ENCODE results near the gene BTG1. TPM values are rescaled to one million over a fixed set of nuclear protein-coding genes. Genes with fewer than 3 reads are reported as not detected.
"Not testable (repeated sequence)": the region's sequence is repeated elsewhere in the genome, so short reads cannot be mapped to it uniquely, and the experiment has no call there.

Gene BTG1
- total RNA-seq, 2 donors from 2014 or later = 78.5 to 81.8 TPM

- no peak for DNase-seq (ENCODE audit: low spot score)
- intact Hi-C loops (cut with DNase I) = no loop called here
Observed at GRCh38 chr12:92110083-92110640, 35.5 kb downstream of the BTG1 start.

DNA sequence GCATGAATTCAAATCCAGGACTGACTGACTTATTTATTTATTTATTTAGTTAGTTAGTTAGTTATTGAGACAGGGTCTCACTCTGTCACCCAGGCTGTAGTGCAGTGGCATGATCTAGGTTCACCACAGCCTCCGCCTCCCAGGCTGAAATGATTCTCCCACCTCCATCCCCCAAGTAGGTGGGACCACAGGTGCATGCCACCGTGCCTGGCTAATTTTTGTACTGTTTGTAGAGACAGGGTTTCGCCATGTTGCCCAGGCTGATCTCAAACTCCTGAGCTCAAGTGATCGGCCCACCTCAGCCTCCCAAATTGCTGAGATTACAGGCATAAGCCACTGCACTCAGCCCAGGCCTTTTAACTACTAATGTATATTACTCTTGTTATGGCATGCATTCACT lies 36.0 kb downstream of the BTG1 start:
- DNase-seq (ENCODE audit: low spot score) = no peak
- intact Hi-C loops (cut with DNase I) = no loop called here

DNA sequence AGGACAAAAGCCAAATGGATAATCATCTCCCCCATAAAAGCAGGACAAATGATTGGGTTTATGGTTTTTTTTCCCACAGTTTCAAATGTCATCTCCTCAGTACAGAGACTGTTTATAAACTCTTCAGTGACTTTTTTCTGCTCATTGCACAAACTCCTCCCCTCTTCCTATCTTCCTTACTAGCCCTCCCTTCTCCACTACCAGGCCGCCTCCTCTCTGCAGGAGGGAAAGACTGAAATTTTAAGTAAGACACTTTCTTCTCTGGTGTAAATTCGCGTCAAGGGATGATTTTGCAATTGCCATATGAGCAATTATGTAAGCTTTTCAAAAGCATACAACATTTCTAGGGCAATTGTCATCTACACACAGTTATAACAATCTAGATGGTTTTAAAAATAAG lies 37.0 kb downstream of the BTG1 start:
- DNase-seq (ENCODE audit: low spot score) = no peak

DNA sequence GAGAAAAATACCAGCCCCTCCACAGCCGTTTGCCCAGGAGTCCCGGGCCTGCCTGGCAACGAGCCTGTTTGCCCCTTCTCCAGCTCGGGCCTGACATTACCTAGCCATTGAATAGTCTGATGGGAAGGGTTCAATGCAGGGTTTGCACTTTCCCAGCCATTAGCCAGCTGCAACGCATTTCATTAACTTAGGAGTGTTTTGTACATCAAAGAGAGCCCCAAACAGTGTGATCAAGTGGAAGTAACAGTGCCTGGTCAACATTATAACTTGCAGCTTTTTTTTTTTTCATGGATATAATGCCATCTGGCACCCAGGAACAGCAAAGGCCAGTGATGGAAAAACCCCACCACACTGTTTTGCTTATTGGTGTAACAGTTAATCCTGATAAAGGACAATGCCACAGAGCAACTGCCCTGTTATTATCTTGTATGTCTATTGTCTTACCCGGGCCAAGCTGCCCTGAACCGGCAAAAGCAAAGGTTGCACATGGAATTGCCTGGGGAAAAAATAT lies 38.0 kb downstream of the BTG1 start:
- intact Hi-C loops (cut with DNase I) = no loop called here
- no peak for DNase-seq (ENCODE audit: low spot score)

More for the DNA sequence above, 37.0 kb downstream of the BTG1 start:
- intact Hi-C loops (cut with DNase I) = no loop called here

DNA sequence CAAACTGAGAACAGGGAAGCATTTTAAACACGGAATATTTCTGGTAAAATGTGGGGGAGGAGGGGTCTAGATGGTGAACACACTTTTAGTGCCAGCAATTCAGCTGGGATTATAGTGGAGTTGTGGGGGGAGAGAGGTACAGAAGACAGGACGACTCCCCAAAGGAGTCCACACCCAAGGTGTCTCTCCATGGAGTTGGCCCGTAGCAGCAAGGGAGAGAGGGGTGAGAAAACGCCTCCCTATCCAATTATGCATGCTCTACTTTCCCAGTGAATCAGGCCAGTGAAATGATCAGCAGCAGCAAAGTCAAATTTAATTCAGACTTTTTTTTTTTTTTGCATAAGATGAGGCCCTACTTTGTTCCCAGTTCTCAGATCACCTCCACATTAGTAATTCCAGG lies 38.6 kb downstream of the BTG1 start:
- intact Hi-C loops (cut with DNase I) = no loop called here
- DNase-seq (ENCODE audit: low spot score) = no peak

- DNase-seq (ENCODE audit: low spot score) = no peak
- intact Hi-C loops (cut with DNase I) = no loop called here
Observed at GRCh38 chr12:92105676-92106075, 40.0 kb downstream of the BTG1 start.

- intact Hi-C loops (cut with DNase I) = no loop called here
Observed at GRCh38 chr12:92105110-92105509, 40.5 kb downstream of the BTG1 start.

DNA sequence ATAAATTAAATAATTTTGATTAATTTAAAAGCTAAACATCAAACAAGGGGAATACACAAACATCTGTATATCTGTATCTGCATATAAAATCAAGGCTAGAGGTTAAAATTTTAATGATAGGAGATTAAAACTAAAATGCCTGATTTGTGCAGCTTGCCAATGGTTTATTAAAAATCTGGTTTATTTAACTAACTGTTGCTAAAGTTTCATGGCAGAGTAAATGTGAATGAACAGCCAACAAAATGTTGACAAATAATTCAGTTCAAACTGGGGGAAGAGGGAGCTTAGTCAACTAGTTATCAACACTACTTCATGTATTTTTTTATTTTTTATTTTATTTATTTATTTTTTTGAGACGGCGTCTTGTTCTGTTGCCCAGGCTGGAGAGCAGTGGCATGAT lies 43.0 kb downstream of the BTG1 start:
- intact Hi-C loops (cut with DNase I) = no loop called here
- DNase-seq (ENCODE audit: low spot score) = no peak

More at GRCh38 chr12:92105110-92105509, 40.5 kb downstream of the BTG1 start:
- DNase-seq (ENCODE audit: low spot score) = no peak

DNA sequence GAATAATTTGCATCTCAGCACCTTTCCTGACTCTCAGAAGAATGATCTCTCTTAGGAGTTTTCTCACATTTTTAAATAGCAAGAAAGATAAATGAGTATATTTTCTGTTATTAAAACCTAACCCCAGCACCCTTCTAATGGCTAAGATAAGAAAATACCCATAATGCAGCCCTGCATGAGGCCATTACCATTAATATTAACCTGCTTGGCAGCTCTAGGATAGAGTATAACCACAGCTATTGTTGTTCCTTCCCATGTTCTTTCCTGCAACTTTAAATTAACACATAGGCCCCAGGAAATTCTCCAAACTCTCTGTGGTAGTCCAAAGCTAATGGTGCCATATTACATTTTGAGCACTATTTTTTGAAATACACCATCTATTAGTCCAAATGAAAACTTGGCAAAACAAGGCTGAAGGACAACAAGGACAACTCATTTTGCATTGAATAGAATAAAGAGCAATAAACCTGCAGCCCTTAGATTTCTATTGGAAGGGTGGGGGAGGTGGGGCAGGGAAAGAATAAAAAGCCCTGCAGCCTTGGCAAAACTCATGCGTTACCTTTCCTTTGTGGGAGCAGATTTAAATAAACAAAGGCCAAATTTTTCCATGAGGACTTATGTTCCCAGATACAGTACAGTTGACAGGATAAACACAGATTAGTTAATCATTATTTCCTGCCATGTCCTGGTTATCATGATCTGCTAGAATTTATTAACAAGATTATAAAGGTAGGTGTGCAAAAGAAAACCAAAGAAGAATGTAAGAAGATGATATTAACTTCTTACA lies 46.9 kb downstream of the BTG1 start:
- DNase-seq (ENCODE audit: low spot score) = no peak
- intact Hi-C loops (cut with DNase I) = no loop called here

GRCh38 chr12:92096346-92097136 lies 49.1 kb downstream of the BTG1 start:
- no peak for DNase-seq (ENCODE audit: low spot score)
- intact Hi-C loops (cut with DNase I) = no loop called here

GRCh38 chr12:92094751-92095161 lies 50.9 kb downstream of the BTG1 start:
- intact Hi-C loops (cut with DNase I) = no loop called here
- DNase-seq (ENCODE audit: low spot score) = no peak

GRCh38 chr12:92094301-92094700 lies 51.3 kb downstream of the BTG1 start:
- DNase-seq (ENCODE audit: low spot score); intact Hi-C loops (cut with DNase I): not testable (repeated sequence)

All from posterior vena cava (tissue), 2 donors.